ENCODE measurements around the gene GOLGA6L22. TPM values are rescaled to one million over a fixed set of nuclear protein-coding genes. Genes with fewer than 3 reads are reported as not detected.
A peak's percentile ranks its signal among the peaks of the same experiment; 100 is the strongest.
"Not testable (repeated sequence)": the region's sequence is repeated elsewhere in the genome, so short reads cannot be mapped to it uniquely, and the experiment has no call there.

The GOLGA6L22 gene, protein sequence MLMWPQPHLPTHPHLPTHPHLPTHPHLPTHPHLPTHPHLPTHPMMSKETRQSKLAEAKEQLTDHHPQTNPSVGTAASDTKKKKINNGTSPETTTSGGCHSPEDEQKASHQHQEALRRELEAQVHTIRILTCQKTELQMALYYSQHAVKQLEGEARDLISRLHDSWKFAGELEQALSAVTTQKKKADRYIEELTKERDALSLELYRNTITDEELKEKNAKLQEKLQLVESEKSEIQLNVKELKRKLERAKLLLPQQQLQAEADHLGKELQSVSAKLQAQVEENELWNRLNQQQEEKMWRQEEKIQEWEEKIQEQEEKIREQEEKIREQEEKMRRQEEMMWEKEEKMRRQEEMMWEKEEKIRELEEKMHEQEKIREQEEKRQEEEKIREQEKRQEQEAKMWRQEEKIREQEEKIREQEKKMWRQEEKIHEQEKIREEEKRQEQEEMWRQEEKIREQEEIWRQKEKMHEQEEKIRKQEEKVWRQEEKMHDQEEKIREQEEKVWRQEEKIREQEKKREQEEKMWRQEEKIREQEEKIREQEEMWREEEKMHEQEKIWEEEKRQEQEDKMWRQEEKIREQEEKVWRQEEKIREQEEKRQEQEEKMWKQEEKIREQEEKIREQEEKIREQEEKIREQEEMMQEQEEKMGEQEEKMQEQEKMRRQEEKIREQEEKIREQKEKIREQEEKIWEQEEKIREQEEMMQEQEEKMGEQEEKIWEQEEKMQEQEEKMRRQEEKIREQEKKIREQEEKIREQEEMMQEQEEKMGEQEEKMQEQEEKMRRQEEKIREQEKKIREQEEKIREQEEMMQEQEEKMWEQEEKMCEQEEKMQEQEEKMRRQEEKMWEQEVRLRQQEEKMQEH
- polyA plus RNA-seq (2011; rRNA removed) (not detected in 2 replicates), polyA plus RNA-seq (2017; fragmentation: RNase III; extraction: RNeasy Plus Mini Kit Qiagen cat#74134 plus additional on column Dnase treatment) (not detected in 3 replicates), polyA minus RNA-seq (2011; rRNA and poly(A)+ RNA removed) (not detected in 2 replicates)
- polyA plus RNA-seq (2012; cell fraction: cytosol; rRNA removed) = not detected in 2 replicates
- polyA plus RNA-seq (2012; cell fraction: nucleus; rRNA removed) = not detected in 2 replicates

DNA sequence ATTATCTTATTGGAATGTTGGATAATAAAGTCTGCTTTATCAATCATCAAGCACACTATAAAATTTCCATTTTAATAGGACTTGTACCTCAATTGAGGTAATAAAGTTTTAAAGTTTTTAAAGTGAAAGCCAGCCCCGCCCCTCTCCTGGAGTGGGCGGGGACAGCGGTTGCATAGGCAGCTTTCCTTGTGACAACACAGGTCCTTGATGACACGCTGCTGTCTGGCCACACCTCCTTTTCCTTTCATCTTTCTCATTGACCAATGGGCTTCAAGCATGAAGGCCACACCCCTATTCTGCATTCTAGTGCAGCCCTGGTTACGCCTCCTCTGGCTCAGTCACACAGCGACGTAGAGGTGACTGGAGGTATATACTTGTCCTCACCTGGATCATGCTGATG lies at the start of gene GOLGA6L22:
GOLGA6L22 (plus strand) TSS at position 301 of the 400 bp plus-strand sequence; CDS start at position 392, 91 bp downstream.
- no CpG with 5 or more reads among the region's 7 CpGs for WGBS (ENCODE audit: missing lambda C conversion rate)
- ATAC-seq; DNase-seq (ENCODE audit: low read depth in 1 of 2, low spot score in 1 of 2); H3K4me2 ChIP-seq; H3K9me3 ChIP-seq; POLR2A ChIA-PET; FAIRE-seq; H3K4me1 ChIP-seq; H3K4me3 ChIP-seq; CTCF ChIA-PET; H3K27ac ChIP-seq: not testable (repeated sequence)

DNA sequence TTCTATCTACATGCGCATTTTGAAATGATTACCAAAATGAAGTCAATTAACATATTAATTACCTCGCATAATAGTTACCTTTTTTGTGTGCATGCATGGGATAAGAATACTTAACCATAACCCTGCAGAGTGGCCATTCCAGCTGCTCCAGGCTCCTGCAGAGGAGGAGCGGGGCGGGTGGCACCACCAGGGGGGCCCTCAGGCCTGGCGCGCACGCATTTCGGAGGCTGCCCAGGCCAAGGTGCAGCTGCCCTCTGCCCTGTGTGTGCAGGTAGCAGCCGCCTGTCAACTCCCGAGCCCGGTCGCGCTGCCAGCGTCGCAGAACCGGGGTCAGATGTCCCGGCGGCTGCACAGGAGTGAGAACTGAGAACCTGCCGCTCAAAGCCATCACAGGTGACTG lies 41.4 kb upstream of the GOLGA6L22 start:
- not testable (repeated sequence) for FAIRE-seq

DNA sequence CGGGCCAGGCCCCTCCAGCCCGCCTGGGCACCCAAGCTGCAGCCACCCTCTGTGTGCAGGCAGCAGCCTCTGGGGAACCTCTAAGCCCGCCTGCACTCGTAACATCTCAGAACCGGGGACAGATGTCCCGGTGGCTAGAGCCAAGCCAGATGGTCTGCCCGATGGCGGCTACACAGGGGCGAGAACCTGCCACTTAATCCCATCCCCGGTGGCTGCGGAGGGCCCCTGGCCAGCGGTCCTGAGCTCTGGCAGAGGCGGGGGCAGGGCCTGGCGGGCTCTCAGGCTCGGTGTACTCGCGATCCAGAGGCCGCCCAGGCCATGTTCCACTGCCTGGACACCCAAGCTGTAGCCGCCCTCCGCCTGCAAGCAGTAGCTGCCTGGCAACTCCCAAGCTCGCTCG lies 40.9 kb upstream of the GOLGA6L22 start:
- H3K9me3 ChIP-seq; POLR2A ChIA-PET; H3K4me3 ChIP-seq; H3K27ac ChIP-seq; H3K4me2 ChIP-seq; H3K4me1 ChIP-seq; DNase-seq (ENCODE audit: low read depth in 1 of 2, low spot score in 1 of 2); FAIRE-seq; CTCF ChIA-PET: not testable (repeated sequence)
- peak in 1 of 2 experiments; percentile 11; a peak in 2 of 6 replicates for ATAC-seq
- WGBS (ENCODE audit: missing lambda C conversion rate) = 50% methylated on average over 11 of the region's 22 CpGs

More for the DNA sequence above, 41.4 kb upstream of the GOLGA6L22 start:
- H3K4me3 ChIP-seq; H3K4me2 ChIP-seq; H3K4me1 ChIP-seq; CTCF ChIA-PET; POLR2A ChIA-PET; DNase-seq (ENCODE audit: low read depth in 1 of 2, low spot score in 1 of 2); H3K9me3 ChIP-seq; H3K27ac ChIP-seq: not testable (repeated sequence)
- WGBS (ENCODE audit: missing lambda C conversion rate) = 82% methylated on average over 7 of the region's 19 CpGs
- 0 out of 6 replicates have a peak, but pooled peaks of 1 of the 2 experiments have one; percentile 14 for ATAC-seq

DNA sequence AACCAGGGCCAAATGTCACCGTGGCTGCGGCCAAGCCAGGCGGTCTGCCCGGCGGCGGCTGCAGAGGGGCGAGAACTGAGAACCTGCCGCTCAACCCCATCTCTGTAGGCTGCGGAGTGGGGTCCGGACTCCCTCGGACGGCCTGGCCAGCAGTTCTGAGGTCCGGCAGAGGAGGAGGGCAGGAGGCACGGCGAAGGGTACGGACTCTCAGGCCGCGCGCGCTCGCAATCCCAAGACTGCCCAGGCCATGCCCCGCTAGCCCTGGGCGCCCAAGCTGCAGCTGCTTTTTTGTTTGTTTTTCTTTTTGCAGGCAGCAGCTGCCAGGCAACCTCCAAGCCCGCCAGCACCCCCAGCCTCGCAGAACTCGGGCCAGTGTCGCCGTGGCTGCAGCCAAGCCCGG lies 40.5 kb upstream of the GOLGA6L22 start:
- H3K27ac ChIP-seq; POLR2A ChIA-PET; CTCF ChIA-PET; H3K4me2 ChIP-seq; H3K4me3 ChIP-seq; H3K9me3 ChIP-seq; FAIRE-seq; DNase-seq (ENCODE audit: low read depth in 1 of 2, low spot score in 1 of 2); H3K4me1 ChIP-seq: not testable (repeated sequence)
- ATAC-seq = peak; percentile 52 to 57; a peak in 5 of 6 replicates
- no CpG with 5 or more reads among the region's 29 CpGs for WGBS (ENCODE audit: missing lambda C conversion rate)

DNA sequence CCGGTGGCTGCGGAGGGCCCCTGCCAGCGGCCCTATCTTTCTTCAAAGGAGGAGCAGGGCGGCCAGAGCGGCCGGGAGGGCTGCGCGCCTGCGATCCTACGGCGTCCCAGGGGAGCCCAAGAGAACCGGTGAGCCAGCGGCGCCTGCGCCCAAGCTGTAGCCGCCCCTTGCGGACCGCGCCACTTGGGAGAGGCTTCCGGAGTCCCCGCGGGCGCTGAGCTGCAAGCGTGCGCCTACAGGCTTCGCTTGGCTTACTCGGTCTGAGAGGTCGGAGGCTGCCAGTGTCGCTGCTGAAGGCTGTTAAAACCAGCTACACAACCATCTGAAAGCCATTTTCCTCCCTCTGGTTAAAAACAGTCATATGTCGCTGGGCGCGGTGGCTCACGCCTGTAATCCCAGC lies 40.0 kb upstream of the GOLGA6L22 start:
- FAIRE-seq, CTCF ChIA-PET, H3K4me1 ChIP-seq, H3K27ac ChIP-seq, H3K9me3 ChIP-seq: not testable (repeated sequence)
- peak overlapping the region; percentile 28; the same call in 1 of the 3 replicates for H3K4me3 ChIP-seq
- peak overlapping the region; percentile 51; the same call in 2 of the 3 replicates for H3K4me2 ChIP-seq
- peak; percentile 96 for ATAC-seq
- POLR2A ChIA-PET = interaction anchor here (0.6 kb wide), 1 partner anchor 182 kb away, joined by 4 read pairs; no protein-coding TSS in a partner anchor
- 67% methylated on average over 18 of the region's 33 CpGs for WGBS (ENCODE audit: missing lambda C conversion rate)
- DNase-seq (ENCODE audit: low read depth in 1 of 2, low spot score in 1 of 2) = peak in 1 of 2 experiments; percentile 5

DNA sequence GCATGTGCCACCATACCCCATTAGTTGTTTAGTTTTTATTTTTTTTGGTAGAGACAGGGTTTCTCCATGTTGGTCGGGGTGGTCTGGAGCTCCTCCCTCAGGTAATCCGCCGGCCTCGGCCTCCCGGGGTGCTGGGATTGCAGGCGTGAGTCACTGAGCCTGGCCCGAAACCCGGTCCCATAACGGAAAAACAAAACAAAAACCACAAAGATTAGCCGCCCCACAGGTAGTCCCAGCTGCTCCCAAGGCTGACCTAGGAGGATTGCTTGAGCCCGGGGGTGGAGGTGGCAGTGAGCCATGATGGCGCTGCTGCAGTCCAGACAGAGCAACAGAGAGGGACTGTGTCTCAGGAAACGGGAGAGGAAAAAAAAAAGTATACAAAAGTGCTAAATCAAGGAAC lies 38.4 kb upstream of the GOLGA6L22 start:
- H3K4me3 ChIP-seq; H3K27ac ChIP-seq; DNase-seq (ENCODE audit: low read depth in 1 of 2, low spot score in 1 of 2); CTCF ChIA-PET; H3K4me1 ChIP-seq; FAIRE-seq; POLR2A ChIA-PET; H3K9me3 ChIP-seq: not testable (repeated sequence)
- H3K4me2 ChIP-seq = peak overlapping the region; percentile 39; the same call in 1 of the 3 replicates
- 1% methylated on average over 10 of the region's 13 CpGs for WGBS (ENCODE audit: missing lambda C conversion rate)
- peak in 1 of 2 experiments; percentile 46; a peak in 4 of 6 replicates for ATAC-seq

DNA sequence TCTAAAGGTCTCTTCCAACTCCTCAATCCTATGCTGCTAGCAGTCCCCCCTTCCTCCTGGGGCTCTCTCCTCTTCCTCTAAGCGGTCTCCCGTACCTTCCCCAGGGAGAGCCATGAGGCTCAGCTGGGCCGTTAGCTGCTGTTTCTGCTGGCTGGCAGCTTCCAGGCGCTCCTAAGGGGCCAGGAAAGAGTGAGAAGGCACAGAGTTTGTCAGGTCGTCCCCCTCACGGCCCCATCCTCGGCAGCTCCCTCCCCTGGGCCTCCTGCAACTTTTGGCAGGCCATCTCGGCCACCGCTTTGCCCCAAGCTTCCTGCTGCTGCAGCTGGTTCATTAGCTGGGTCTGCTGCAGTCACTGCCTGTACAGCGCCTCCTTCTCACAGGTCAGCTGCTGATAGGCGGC lies 29.3 kb upstream of the GOLGA6L22 start:
- CTCF ChIA-PET; FAIRE-seq; H3K27ac ChIP-seq; H3K4me1 ChIP-seq; H3K4me2 ChIP-seq; DNase-seq (ENCODE audit: low read depth in 1 of 2, low spot score in 1 of 2); H3K9me3 ChIP-seq; H3K4me3 ChIP-seq; ATAC-seq; POLR2A ChIA-PET: not testable (repeated sequence)
- 18% methylated on average over 4 of the region's 11 CpGs for WGBS (ENCODE audit: missing lambda C conversion rate)

DNA sequence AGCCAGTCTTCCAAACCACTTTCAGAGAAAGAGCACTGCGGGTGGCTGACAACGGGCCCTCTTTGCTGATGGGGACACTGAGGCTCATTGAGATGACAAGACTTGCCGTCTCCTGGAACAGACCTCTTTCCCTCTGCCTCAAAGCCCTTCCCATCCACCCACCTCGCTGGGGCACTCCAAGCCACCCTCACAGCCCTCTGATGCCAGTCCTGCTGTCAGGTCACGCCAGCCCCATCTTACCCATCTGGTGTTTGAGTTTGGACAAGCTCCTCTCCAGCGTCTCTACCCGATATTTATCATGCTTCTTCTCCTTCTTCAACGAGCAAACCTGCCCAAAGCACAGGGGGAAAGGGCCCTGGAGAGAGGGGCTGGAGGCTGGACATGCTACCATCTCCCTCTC lies 27.0 kb upstream of the GOLGA6L22 start:
- H3K9me3 ChIP-seq; POLR2A ChIA-PET; FAIRE-seq; H3K4me2 ChIP-seq; H3K4me1 ChIP-seq; H3K4me3 ChIP-seq; H3K27ac ChIP-seq; DNase-seq (ENCODE audit: low read depth in 1 of 2, low spot score in 1 of 2); CTCF ChIA-PET; ATAC-seq: not testable (repeated sequence)
- WGBS (ENCODE audit: missing lambda C conversion rate) = 32% methylated on average over 7 of the region's 8 CpGs
